Neural progenitor cell (in vitro differentiated cells): ENCODE data around the gene REL.

ENCODE experiments used
- CTCF ChIP-seq: fragments of 200-600 bp; sonication (generic); IDR thresholded peaks from 2 replicates; pipeline ENCODE4 v1.5.1; 2017; ENCODE audit warnings: antibody characterized with exemption, mild to moderate bottlenecking
- EZH2 ChIP-seq: fragments of 200-600 bp; sonication (generic); IDR thresholded peaks from 2 replicates; pipeline ENCODE4 v1.6.1; 2017; ENCODE audit warnings: antibody characterized with exemption, mild to moderate bottlenecking, moderate library complexity

GRCh38 chr2:60891180-60891579, 9.8 kb downstream of the REL start:
- TF ChIP-seq CTCF (no peak), EZH2 (no peak)
